T1000 (cell line): ENCODE results near the gene ACTL10.

ENCODE experiments used
- DNase-seq: peaks from one replicate; lab custom pipeline; 2025; ENCODE audit warnings: mixed read lengths; lab: John Stamatoyannopoulos, UW

The ACTL10 gene

GRCh38 chr20:33664085-33664761 is 2.5 kb upstream of the ACTL10 start:
- DNase-seq = no peak

- DNase-seq = no peak
Observed at GRCh38 chr20:33664762-33665144, 2.0 kb upstream of the ACTL10 start.

DNA sequence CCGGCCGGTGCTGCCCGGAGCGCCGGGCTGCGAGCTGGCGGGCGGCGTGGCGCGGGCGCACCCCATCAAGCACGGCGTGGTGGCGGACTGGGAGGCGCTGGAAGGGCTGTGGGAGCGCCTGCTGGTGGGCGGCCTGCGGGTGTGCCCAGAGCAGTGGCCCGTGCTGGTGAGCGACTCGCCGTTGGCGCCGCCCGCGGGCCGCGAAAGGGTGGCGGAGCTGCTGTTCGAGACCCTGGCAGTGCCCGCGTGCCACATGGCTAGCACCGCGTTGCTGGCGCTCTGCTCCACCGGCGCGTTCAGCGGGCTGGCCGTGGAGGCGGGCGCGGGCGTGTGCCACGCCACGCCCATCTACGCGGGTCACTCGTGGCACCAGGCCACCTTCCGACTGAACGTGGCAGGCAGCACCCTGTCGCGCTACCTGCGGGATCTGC is 517 bp downstream of the ACTL10 start:
- DNase-seq = no peak

- DNase-seq = peak; percentile 70
Observed at GRCh38 chr20:33667676-33668465, 1.1 kb downstream of the ACTL10 start.

DNA sequence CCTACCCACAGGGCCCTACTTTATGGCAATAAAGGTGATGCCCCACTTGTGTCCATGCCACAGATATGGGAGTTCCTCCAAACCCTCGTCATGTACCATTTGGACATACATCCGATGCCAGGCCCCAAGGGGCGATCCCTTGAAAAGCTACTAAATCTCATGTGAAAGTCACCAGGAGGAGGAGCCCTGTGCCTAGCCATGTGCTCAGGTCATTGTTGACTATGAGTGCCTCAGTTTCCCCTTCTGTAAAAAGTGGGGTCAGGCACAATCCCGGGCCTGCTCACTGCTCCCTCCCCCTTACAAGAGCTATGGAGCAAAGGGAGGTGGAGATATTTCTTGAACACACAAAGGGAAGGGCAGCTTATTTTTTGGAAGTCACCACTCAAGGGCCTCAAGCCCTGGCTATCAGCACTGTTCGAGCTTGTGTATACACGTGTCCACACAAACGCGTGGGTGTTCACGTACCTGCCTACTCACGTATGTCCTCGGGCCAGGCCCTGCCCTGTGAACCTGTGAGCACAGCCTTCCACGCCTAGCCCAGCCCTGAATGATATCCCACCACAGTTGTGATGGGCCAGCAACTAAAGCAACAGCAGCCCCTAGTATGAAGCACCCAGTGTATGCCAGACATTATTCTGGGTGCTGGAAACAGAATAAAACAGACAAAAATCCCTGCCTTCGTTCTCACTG is 1.9 kb downstream of the ACTL10 start:
- no peak for DNase-seq

DNA sequence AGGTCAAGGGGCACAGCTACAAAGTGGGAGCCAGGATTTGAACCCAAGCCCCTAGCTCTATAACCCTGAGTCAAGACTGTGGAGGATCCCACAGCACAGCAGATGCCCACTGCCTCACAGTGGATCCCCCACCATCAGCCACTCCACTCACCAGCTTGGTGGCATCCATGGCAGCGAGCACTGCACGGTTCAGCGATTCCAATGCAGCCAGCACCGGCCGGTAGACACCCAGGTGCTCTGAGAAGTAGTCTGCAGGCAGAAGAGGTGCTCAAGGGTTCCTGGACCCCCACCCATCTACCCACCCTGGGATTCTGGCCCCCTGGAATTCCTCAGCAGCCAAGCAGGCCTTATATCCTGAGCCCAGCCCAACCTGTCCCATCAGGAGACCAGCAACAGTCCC is 2.5 kb downstream of the ACTL10 start:
- no peak for DNase-seq

GRCh38 chr20:33669873-33670640 is 3.3 kb downstream of the ACTL10 start:
- DNase-seq = no peak

DNA sequence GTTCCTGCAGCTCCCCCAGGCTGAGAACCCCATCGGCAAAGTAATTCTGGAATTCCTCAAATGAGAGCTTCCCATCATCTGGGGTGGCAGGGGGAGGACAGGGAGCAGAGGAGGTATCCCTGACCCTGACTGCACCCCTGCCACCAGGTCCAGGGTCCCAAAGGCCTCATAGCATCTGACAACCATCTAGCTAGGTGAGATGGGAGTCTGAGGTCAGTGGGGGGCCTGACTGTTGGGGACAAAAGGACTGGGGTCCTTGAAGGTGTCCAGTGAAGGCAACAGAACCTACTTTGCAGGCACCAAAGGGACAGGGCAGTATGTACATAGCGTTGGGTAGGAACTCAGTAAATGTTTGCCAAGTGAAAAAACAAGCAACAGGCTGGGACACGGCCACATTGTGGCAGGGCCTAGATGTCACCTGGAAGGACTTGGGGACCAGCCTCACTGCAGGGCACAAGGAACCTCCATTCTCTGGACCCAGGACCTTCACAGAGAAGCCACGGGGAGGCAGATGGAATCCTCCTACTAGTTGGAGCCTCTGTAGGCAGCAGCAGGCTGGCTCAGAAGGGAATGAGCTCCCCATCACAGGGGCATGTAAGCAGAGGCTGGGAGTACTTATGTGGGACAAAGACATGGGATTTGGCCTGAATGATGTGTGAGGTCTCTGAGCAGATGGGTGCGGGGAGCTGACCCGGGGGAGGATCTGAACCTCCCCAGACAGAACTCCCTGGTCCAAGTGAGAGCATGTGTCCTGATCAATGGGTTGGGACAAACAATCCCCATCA is 4.2 kb downstream of the ACTL10 start:
- no peak for DNase-seq

- no peak for DNase-seq
Observed at GRCh38 chr20:33671573-33672288, 5.0 kb downstream of the ACTL10 start.

DNA sequence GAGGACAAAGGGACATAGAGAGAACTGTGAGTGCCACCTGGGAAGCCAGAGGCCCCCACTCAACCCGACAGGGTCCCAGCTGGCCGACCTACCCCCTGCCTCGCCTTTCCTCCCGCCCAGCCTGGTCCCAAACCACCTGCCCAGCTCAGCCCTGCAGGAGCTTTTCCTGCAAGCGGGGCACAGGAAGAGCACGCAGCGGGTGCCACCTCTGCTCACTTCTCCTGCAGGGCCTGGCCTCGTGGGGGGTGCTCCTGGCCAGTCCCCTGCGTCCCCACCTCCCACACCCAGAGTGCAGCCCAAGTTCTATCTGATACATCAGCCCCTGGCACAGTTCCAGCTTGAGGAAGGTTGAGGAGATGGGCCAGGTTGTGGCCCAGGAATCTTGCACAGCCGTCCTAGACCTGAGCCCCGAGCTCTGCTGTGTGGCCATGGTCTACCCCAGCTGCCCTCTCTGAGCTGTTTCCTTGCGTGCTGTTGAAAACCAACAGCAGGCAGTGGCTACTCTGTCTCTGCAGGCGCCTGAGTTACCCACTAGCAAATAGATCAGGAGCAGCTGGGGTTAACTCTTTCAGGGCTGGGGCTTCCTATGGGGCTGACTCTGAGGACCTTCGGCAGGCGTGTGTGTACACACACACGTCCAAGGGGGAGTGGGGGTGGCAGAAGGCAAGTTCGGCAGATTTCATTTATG is 5.8 kb downstream of the ACTL10 start:
- DNase-seq = no peak

GRCh38 chr20:33673114-33673409 is 6.3 kb downstream of the ACTL10 start:
- DNase-seq = no peak

DNA sequence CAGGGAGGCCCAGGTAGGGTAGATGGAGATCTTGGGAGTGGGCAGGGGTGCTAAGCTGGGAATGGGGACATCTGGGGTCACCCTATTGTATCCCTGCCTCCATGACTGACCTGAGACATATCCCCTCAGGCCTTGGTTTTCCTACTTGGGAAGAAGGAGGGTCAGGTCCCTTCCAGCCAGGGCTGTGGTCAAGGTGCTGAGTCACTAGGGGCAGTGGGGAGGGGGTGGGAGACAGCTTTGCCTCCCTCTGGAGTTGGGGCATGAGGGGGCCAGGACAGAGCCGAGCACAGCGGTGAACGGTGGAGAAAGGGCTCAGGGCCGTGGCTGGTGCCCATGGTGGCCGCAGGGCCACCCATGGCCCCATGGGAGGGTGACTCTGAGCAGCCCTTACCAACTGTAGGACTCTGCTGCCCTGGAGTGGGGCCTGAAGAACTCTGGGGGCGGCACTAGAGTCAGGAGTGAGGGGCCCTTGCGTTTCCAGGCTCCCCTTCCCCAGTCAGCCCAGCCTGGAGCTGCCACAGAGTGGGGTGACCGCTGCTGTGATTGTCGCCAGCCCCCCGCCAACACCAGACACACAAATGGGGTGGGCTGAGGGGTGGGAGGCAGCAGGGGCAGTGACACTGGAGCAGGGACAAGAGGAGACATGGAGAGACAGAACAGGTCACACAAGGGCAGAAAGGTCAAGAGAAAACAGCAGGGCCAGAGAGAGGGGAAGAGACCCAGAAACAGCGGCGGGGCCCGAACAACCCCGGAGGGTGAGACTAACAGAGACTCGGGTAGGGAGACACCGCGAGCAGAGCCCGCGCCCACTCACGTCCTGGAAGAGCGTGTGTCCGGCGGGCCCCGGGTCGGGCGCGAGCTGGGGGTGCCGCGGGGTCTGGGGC is 6.9 kb downstream of the ACTL10 start:
- no peak for DNase-seq

- peak; percentile 68 for DNase-seq
Observed at GRCh38 chr20:33674294-33675135, 7.8 kb downstream of the ACTL10 start, which contains the start of gene NECAB3. Gene NECAB3 (minus strand): TSS chr20:33674428. CDS start chr20:33674352, 76 bp downstream.

DNA sequence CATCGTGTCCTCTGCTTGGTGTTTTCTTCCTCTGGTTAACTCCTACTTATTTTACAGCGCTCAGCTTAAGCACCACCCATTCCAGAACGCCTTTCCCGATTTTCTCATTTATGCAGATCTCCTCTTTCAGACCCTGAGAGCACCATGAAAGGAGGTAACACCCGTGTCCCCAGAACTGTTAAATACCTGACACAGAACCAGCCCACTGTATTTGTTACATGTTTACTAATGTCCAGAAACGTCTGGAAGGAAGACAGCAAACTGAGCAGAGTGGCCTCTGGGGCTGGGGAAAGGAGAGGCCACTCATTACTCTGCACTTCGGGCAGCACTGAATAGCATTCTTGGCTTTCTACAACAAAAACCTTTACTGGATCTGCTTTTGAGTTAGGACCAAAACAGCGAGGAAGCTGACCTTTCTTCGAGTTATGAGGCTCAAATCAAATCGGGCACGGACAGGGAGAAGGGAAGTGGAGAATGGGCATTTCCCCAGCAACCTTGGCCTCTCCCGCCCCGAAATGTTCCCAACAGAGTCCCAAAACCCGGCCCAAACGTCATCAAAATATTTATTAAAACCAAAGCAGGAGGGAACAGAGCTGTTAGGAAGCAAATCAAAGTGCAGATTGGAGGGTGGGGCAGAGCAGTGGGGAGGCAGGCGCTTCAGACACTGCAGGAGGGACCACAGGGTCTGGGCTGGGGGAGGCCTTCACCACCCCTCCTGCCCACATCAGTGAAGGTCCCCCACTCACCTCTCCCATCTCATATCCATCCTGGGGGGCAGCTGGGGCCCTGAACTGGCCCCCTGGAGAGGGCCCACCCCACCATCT is 8.6 kb downstream of the ACTL10 start:
- no peak for DNase-seq

DNA sequence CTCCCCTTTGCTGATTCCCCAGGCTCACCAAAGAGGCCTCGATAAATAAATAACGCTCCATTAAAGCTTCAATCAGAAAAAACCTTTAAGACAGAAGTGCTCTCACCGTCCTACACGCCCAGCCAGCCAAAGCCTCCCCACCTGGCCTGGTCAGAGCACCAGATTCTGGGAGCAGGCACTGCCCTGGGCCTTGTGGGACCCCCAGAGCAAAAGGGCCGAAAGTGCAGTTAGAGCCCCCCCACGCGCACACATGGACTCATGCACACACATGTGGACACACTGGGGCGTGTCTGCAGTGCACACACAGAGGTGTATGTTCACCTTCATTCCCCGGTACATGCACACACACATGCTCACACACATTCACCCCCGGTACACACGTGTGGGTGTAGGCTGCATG is 9.4 kb downstream of the ACTL10 start:
- no peak for DNase-seq

DNA sequence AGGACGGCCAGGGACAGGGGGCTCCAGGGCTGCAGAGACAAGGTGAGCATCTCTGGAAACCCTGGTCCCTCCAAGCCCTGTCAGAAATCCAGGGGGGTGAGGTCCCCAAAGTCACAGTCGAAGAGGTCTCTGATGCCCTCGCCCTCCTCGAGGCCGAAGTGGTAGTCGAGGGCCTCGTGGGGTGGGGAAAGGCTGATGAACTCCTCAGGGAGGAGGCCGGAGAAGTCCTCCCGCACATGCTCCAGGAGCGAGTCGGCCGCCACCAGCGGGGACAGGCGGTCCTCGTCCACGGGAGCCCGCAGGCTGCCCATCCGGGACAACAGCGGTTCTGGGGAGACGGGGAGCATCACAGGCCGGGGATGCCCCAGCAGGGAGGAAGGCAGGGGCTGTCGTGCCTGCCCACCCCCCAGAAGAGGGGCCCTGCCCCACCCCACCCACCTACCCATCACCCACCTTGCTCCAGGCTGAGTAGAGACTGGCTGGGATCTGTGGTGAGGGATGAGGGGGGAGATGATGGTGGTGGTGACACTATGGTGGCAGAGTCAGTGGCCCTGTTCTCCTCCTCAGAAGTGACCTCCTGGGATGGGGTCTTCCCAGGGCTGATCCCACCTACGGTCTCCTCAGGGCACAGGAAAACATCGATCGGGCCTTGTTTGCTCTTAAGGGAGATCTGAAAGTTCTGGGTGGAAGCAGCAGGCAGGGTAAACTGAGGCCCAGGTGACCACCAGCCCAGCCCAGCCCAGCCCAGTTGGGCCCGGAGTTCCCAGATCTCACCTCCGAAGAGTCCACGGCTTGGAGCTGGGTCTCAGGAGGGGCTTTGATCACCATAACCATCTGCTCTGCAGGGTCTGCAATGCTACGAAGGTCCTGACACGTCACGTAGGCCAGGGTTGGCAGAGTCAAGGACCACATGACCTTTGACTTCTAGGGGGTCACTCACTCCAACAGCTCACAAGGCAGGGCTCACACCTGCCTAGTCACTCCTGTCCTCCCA is 10.2 kb downstream of the ACTL10 start:
- DNase-seq = no peak
